AG09319 (cell line): ENCODE results near the gene ZNF514.

Experiments used
- DNase-seq: peaks from one replicate; pipeline ENCODE4 v3.0.0-alpha.2; 2010; ENCODE audit warnings: low read depth; ENCODE audit errors: extremely low read depth
- TF ChIP-seq, protein P1 (sequence below): IDR thresholded peaks from 2 replicates; pipeline ENCODE4 v1.5.1; 2011; ENCODE audit warnings: low read depth, mild to moderate bottlenecking, inconsistent platforms, low read length, moderate library complexity

Gene ZNF514

DNA sequence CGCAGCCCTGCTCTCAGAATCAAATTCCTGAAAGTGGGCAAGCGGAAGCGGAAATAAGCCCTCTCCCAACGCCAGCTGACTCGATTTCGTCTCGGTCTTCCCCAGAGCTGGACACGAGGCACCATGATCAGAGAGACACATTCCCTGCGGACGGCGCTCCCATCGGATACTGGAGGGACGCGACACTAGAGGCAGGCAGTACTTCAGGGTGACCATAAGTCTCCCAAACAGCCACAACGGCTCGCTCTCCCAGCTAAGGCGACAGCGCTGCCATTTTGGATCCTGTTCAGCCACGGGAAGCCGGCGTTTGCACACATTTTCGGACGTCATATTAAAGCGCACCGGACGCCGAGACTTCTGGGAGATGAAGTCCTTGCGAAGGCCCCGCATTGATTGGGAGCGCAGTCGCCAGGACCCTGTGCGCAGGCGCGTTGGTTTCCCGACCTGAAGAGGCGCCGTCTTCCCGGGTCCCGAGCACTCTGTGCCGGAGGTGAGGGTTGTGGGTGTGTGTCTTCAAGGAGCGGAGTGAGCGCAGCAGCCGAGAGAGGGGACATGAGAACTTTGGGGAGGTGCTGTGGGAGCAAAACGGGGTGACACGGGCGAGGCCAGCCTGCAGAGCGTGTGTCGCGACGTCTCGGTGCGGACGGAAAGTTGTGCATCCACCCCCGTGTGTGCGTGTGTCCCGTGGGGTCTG lies 5.9 kb upstream of the ZNF514 start, which contains the start of gene ZNF2:
Gene ZNF2 (plus strand): TSS at position 439 of the 694 bp plus-strand sequence. CDS start 10,418 bp downstream, outside the sequence.
- TF ChIP-seq, protein P1, sequence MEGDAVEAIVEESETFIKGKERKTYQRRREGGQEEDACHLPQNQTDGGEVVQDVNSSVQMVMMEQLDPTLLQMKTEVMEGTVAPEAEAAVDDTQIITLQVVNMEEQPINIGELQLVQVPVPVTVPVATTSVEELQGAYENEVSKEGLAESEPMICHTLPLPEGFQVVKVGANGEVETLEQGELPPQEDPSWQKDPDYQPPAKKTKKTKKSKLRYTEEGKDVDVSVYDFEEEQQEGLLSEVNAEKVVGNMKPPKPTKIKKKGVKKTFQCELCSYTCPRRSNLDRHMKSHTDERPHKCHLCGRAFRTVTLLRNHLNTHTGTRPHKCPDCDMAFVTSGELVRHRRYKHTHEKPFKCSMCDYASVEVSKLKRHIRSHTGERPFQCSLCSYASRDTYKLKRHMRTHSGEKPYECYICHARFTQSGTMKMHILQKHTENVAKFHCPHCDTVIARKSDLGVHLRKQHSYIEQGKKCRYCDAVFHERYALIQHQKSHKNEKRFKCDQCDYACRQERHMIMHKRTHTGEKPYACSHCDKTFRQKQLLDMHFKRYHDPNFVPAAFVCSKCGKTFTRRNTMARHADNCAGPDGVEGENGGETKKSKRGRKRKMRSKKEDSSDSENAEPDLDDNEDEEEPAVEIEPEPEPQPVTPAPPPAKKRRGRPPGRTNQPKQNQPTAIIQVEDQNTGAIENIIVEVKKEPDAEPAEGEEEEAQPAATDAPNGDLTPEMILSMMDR = no peak; the same call in 1 of the 2 replicates
- peak; percentile 93 for DNase-seq

DNA sequence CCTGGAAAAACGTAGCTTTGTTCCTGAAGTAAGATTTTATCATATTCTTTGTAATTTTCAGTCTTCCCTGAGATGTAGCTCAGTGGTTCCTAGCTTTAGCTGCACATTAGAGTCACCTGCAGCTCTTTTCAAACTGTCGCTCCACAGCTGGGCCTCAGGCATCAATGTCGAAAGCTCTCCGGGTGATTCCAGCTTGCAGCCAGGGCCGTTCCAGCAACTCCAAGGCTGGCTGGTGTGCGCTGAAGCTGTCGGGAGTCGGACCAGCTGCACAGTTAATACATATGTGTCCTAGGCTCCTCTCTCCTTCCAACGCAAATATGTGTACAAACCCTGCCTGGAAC lies 5.4 kb upstream of the ZNF514 start:
- no peak for DNase-seq
- TF ChIP-seq, protein P1 = no peak

DNA sequence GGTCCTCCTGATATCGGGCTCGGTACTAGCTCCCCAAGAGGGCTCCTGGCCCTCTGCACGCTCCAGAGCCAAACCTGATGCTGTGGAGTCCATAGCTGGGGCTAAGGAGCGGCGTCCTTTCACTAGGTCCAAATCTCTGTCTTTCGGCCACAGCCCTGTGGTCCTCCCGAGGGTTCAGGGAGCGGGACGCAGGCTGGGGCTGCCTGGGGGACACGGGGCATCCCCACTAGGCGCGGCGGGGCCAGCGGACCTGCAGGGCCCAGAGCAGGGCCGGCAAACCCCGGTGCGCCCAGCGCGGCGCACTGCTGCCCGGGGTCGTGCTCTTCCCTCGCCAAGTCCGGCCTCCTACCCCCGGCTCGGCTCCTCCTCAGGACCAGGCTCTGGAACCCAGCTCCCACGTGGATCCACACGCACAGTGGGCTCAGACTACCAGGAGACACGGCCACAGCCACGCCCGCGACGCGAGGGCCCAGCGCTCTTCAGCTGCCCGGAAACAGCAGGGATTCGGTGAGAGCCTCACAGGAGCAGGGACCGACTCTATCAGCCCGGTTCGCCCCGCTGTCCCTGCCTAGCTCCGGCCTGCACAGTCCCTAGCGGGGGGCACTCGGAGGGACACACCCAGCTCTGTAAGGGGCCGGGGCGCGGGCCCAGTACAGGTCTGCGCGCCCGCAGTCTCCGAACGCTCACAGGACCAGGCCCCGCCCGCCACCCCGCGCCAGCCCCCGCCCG lies 593 bp downstream of the ZNF514 start:
- no peak for DNase-seq
- TF ChIP-seq, protein P1 = no peak

DNA sequence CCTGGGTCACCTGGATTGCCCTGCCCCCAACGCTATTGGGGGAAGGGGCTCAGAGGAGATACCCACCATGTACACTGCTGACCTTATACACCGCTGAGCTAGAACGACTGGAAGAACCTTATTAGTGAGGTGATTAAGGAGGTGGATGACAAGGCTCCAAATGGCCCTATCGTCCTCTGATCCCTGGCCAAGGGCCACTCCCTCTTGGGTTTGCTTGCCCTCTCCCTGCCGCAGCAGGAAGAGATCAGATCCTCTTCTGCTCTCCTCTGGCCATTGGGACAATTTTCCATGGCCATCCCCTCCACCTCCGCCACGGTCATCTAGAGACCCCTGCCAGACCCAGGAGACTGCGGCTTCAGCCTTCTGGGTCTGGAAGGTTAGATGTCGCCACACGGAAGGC lies 1.2 kb downstream of the ZNF514 start:
- TF ChIP-seq, protein P1 = no peak
- no peak for DNase-seq

DNA sequence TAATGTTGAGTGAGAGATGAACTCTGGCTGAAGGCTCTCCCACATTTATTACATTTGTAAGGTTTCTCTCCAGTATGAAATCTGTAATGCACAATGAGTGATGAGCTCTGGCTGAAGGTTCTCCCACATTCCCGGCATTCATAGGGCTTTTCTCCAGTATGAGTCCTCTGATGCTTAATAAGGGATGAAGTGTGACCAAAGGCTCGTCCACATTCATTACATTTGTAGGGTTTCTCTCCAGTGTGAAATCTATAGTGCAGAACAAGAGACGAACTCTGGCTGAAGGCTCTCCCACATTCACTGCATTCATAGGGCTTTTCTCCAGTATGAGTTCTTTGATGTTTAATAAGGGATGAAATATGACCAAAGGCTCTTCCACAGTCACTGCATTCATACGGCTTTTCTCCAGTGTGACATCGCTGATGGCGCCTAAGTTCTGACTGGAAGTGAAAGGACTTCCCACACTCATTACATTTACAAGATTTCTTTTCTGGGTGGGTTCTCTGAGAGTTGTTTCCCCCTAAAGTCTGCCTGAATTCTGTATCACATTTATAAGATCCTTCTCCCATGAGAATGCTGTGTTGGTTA lies 10.2 kb downstream of the ZNF514 start:
- no peak for DNase-seq
- TF ChIP-seq, protein P1 = no peak

DNA sequence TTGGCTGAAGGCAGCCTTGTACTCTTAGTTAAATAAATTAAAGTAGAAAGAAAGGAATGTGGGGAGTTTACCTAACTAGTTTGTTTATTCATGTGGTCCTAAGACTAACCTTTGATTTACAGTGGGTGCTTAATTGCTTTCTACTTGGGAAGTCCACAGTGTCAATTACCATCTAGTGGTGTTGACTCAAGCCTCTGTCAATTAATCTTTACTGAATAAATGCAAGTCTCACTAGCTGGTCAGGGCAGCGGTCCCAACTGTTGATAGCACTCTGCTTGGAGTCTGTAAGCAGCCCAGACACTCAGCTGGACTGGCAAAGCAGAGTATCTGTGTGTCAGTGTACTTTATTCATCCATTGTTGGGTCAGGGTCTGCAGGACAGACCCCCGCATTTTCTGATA lies 15.8 kb downstream of the ZNF514 start:
- DNase-seq = no peak
- TF ChIP-seq, protein P1 = no peak

DNA sequence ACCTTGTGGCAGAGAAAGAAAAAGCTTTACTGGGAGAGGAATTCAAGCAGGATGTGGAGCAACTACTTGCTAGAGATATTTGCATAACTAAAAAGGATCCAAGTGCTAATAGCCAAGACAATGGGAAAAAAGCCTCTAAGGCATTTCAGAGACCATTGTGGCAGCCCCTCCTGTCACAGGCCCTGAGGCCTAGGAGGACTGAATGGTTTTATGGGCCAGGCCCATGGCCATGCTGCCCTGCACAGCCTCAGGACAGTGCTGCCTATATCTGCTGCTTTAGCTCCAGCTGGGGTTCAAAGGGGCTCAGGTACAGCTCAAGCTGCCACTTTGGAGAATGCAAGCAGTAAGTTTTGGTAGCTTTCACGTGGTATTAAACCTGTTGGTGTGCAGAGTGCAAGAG lies 20.9 kb downstream of the ZNF514 start:
- TF ChIP-seq, protein P1 = no peak
- no peak for DNase-seq
